ENCODE data around the gene TFDP2. TPM values are rescaled to one million over a fixed set of nuclear protein-coding genes. Genes with fewer than 3 reads are reported as not detected.

The TFDP2 gene
- total and polyA plus RNA-seq, 10 of the 15 experiments (the other 5 are each of a cell fraction or from before 2014, with no cell fraction given): 28.3 to 100 (median 49.7) TPM

- TF ChIP-seq NRF1 (conservative IDR thresholded peaks at IDR 0.05; ENCODE audit: low read depth, low read length): no peak
- TF ChIP-seq STAT3 (IDR thresholded peaks at IDR 0.05; ENCODE audit: low read depth, low read length): no peak
- TF ChIP-seq NFYA (IDR thresholded peaks at IDR 0.05; ENCODE audit: borderline replicate concordance, low read depth, low read length): no peak
- no peak for TF ChIP-seq FOS (IDR thresholded peaks at IDR 0.05; ENCODE audit: borderline replicate concordance, extremely low read depth, insufficient read length)
Observed at GRCh38 chr3:141942006-141942405, 207.3 kb downstream of the TFDP2 start (continued).

DNA sequence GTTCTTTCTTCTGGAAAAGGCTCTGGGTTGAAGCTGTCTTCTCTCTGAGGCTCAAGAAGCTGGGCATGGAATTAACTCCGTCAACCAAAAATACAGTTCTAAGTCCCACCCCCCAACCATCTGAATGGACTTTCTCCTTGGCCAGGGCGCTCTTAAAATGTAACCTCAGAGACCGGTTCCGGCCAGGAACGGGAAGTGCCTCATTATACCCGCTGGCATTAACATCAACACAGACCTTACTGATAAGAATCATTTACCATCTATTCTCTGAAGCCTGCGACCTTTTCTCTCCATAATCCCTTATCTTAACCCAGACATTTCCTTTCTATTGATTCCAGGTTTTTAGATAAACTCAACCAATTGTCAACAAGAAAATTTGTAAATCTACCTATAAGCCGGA lies 208.3 kb downstream of the TFDP2 start:
- Histone ChIP-seq H3K4me1 (ENCODE audit: control insufficient read depth, insufficient read depth, low read length) (no peaks in the 10 kb centered on the region), H3K9ac (ENCODE audit: control insufficient read depth, insufficient read depth, low read length) (no peak overlapping the region), H3K4me2 (ENCODE audit: control insufficient read depth, insufficient read depth) (no peak overlapping the region), H4K20me1 (ENCODE audit: control insufficient read depth, insufficient read depth) (no peaks in the 10 kb centered on the region), H3K36me3 (ENCODE audit: control insufficient read depth in 2 of 2, insufficient read depth in 2 of 2, low read length in 1 of 2) (no peaks in the 10 kb centered on the region), H2AFZ (ENCODE audit: control insufficient read depth, low read depth, low read length) (no peak overlapping the region), H3K27ac (ENCODE audit: control insufficient read depth, insufficient read depth) (no peak overlapping the region), H3K79me2 (ENCODE audit: control insufficient read depth, insufficient read depth, low read length) (no peaks in the 10 kb centered on the region), H3K9me3 (replicated peaks; ENCODE audit: control insufficient read depth, insufficient read depth, low read length) (no peaks in the 10 kb centered on the region), H3K4me3 (no peak overlapping the region), H3K27me3 (replicated peaks in 1 of 2; ENCODE audit: control insufficient read depth in 2 of 2, insufficient read depth in 2 of 2, low read length in 1 of 2) (no peaks in the 10 kb centered on the region)
- CTCF ChIA-PET: no interaction called here
- 63% methylated on average over 8 of the region's 8 CpGs for WGBS (ENCODE audit: insufficient coverage, insufficient replicate concordance, low lambda C conversion rate, missing lambda C conversion rate)
- in situ Hi-C loops (cut with MboI) (no loop called here), intact Hi-C loops (cut with micrococcal nuclease; ENCODE audit: unreplicated experiment) (no loop called here)
- TF ChIP-seq, protein P1, sequence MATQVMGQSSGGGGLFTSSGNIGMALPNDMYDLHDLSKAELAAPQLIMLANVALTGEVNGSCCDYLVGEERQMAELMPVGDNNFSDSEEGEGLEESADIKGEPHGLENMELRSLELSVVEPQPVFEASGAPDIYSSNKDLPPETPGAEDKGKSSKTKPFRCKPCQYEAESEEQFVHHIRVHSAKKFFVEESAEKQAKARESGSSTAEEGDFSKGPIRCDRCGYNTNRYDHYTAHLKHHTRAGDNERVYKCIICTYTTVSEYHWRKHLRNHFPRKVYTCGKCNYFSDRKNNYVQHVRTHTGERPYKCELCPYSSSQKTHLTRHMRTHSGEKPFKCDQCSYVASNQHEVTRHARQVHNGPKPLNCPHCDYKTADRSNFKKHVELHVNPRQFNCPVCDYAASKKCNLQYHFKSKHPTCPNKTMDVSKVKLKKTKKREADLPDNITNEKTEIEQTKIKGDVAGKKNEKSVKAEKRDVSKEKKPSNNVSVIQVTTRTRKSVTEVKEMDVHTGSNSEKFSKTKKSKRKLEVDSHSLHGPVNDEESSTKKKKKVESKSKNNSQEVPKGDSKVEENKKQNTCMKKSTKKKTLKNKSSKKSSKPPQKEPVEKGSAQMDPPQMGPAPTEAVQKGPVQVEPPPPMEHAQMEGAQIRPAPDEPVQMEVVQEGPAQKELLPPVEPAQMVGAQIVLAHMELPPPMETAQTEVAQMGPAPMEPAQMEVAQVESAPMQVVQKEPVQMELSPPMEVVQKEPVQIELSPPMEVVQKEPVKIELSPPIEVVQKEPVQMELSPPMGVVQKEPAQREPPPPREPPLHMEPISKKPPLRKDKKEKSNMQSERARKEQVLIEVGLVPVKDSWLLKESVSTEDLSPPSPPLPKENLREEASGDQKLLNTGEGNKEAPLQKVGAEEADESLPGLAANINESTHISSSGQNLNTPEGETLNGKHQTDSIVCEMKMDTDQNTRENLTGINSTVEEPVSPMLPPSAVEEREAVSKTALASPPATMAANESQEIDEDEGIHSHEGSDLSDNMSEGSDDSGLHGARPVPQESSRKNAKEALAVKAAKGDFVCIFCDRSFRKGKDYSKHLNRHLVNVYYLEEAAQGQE (IDR thresholded peaks at IDR 0.05; ENCODE audit: low read depth, low read length): no peak
- TF ChIP-seq ESRRA (IDR thresholded peaks at IDR 0.05; ENCODE audit: low read length): no peak
- no peak for TF ChIP-seq PAX8 (IDR thresholded peaks at IDR 0.05)
- no peak for TF ChIP-seq DPF2 (IDR thresholded peaks at IDR 0.05)
- no peak for TF ChIP-seq RAD21 (IDR thresholded peaks at IDR 0.05; ENCODE audit: insufficient read depth, low read depth, low read length)
- TF ChIP-seq ZNF384 (IDR thresholded peaks at IDR 0.05; ENCODE audit: borderline replicate concordance, low read depth, low read length): no peak
- no peak for TF ChIP-seq CBFB (IDR thresholded peaks at IDR 0.05; ENCODE audit: low read depth)
- TF ChIP-seq GABPA (IDR thresholded peaks at IDR 0.05; ENCODE audit: low read depth): no peak
- TF ChIP-seq NFIC (IDR thresholded peaks at IDR 0.05; ENCODE audit: low read depth, low read length): no peak
- TF ChIP-seq, protein P2, sequence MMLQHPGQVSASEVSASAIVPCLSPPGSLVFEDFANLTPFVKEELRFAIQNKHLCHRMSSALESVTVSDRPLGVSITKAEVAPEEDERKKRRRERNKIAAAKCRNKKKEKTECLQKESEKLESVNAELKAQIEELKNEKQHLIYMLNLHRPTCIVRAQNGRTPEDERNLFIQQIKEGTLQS (IDR thresholded peaks at IDR 0.05; ENCODE audit: borderline replicate concordance, extremely low read depth, low read depth, low read length): no peak
- RAD21 ChIA-PET (ENCODE audit: unreplicated experiment): no interaction called here
- ATAC-seq: no peak
- SMC1A ChIA-PET (ENCODE audit: uncharacterized antibody, unreplicated experiment): no interaction called here
- POLR2A ChIA-PET: no interaction called here
- no TSS peak for BruUV-seq (replicated peaks)
- FAIRE-seq: no peak
- no peak for DNase-seq (ENCODE audit: low read depth, low spot score)
